H1 (cell line): Measurements from ENCODE around the gene TNPO2. TPM values are rescaled to one million over a fixed set of nuclear protein-coding genes. Genes with fewer than 3 reads are reported as not detected.
A peak's percentile ranks its signal among the peaks of the same experiment; 100 is the strongest.

Source experiments
- CTCF ChIA-PET: fragments of 300-600 bp; sonication (Branson Sonifier 250); formaldehyde crosslinking; loops from one replicate; lab custom pipeline; 2021; ENCODE audit not compliant: partially characterized antibody; lab: Charles Lee
- POLR2A ChIA-PET: fragments of 300-600 bp; sonication (Branson Sonifier 250); formaldehyde crosslinking; loops from one replicate; lab custom pipeline; 2021; ENCODE audit warnings: inconsistent platforms; ENCODE audit not compliant: partially characterized antibody; lab: Charles Lee
- DNase-seq, 2 experiments: peaks; one replicate each; pipeline versions ENCODE4 v3.0.0 to v3.0.0-alpha.2; 2010 to 2022; ENCODE audit warnings: low spot score in 2 of 2, low read depth in 1 of 2, mixed read lengths in 1 of 2
- FAIRE-seq: peaks from 2 replicates; lab custom pipeline; 2011; peaks lifted over from hg19 to GRCh38; lab: Jason Lieb, UNC
- H2AFZ ChIP-seq: 2 replicates; pipeline ENCODE4 v1.8.1; 2012; ENCODE audit warnings: low read length, inconsistent platforms
- H2AK5ac ChIP-seq: 2 replicates; pipeline ENCODE4 v1.6.1; 2013; ENCODE audit warnings: low read depth, low read length
- H2BK120ac ChIP-seq: replicated peaks from 2 replicates; pipeline ENCODE3; 2013; ENCODE audit warnings: low read depth, low read length, inconsistent platforms
- H2BK12ac ChIP-seq: 2 replicates; pipeline ENCODE4 v1.6.1; 2013; ENCODE audit warnings: low read depth, low read length
- H2BK15ac ChIP-seq: 2 replicates; pipeline ENCODE4 v1.6.1; 2013; ENCODE audit warnings: low read length
- H2BK20ac ChIP-seq: 2 replicates; pipeline ENCODE4 v1.6.1; 2013; ENCODE audit warnings: low read length
- H2BK5ac ChIP-seq: 2 replicates; pipeline ENCODE4 v1.6.1; 2013; ENCODE audit warnings: low read depth, low read length
- H3K14ac ChIP-seq: 2 replicates; pipeline ENCODE4 v1.6.1; 2013; ENCODE audit warnings: inconsistent platforms; ENCODE audit not compliant: insufficient read length
- H3K18ac ChIP-seq: 2 replicates; pipeline ENCODE4 v1.6.1; 2013; ENCODE audit warnings: low read length; ENCODE audit errors: extremely low read depth
- H3K23ac ChIP-seq: 2 replicates; pipeline ENCODE4 v1.6.1; 2013; ENCODE audit warnings: inconsistent platforms; ENCODE audit not compliant: insufficient read length
- H3K23me2 ChIP-seq: 2 replicates; pipeline ENCODE4 v1.6.1; 2013; ENCODE audit warnings: low read depth, low read length
- H3K27ac ChIP-seq: 2 replicates; pipeline ENCODE4 v1.6.1; 2011; ENCODE audit warnings: low read depth, low read length, inconsistent platforms
- H3K27me3 ChIP-seq, 4 experiments: replicated peaks in 1 of 4; 1 replicate in 1 of 4; 2 replicates in 3 of 4; pipeline versions ENCODE4 v1.6.1 to v1.8.1; 2011 to 2013; ENCODE audit warnings: low read length in 3 of 4, mild to moderate bottlenecking in 3 of 4, inconsistent platforms in 2 of 4, mixed read lengths in 2 of 4, moderate library complexity in 1 of 4; ENCODE audit not compliant: control insufficient read depth in 3 of 4, insufficient read depth in 3 of 4; ENCODE audit errors: extremely low read depth in 1 of 4
- H3K36me3 ChIP-seq, 4 experiments: 2 replicates each; pipeline versions ENCODE4 v1.6.1 to v1.8.1; 2011 to 2013; ENCODE audit warnings: mild to moderate bottlenecking in 4 of 4, low read length in 3 of 4, moderate library complexity in 2 of 4, control low read depth in 1 of 4, inconsistent platforms in 1 of 4; ENCODE audit not compliant: insufficient read depth in 4 of 4, control insufficient read depth in 2 of 4
- H3K4ac ChIP-seq: replicated peaks from 2 replicates; pipeline ENCODE3; 2013; ENCODE audit warnings: low read length, low read depth, mixed read lengths, inconsistent platforms; ENCODE audit not compliant: insufficient read length
- H3K4me1 ChIP-seq, 4 experiments: replicated peaks in 1 of 4; 1 replicate in 1 of 4; 2 replicates in 3 of 4; pipeline versions ENCODE4 v1.6.1 to v1.8.1; 2011 to 2013; ENCODE audit warnings: low read length in 3 of 4, inconsistent platforms in 2 of 4, mixed read lengths in 1 of 4; ENCODE audit not compliant: insufficient read depth in 4 of 4, control insufficient read depth in 3 of 4
- H3K4me2 ChIP-seq, 2 experiments: 2 replicates each; pipeline versions ENCODE4 v1.6.1 to v1.8.1; 2011 to 2013; ENCODE audit warnings: low read depth in 2 of 2, low read length in 2 of 2, control low read depth in 1 of 2, inconsistent platforms in 1 of 2, mild to moderate bottlenecking in 1 of 2; ENCODE audit not compliant: insufficient read depth in 1 of 2
- H3K4me3 ChIP-seq, 4 experiments: fragments of 200-600, 300-600 bp in 1 of 4; sonication (generic), shearing (Covaris generic), sonication (Bioruptor Twin) in 1 of 4; 2 replicates each; pipeline versions ENCODE4 v1.5.1 to v1.8.1; 2011 to 2016; ENCODE audit warnings: low read length in 4 of 4, low read depth in 3 of 4, control low read depth in 2 of 4, inconsistent platforms in 2 of 4, mild to moderate bottlenecking in 2 of 4, mixed read lengths in 1 of 4, moderate library complexity in 1 of 4; ENCODE audit not compliant: insufficient read depth in 2 of 4; ENCODE audit errors: extremely low read depth in 1 of 4
- H3K56ac ChIP-seq: replicated peaks from 2 replicates; pipeline ENCODE3; 2013; ENCODE audit warnings: low read depth, mild to moderate bottlenecking, mixed read lengths, low read length, inconsistent platforms; ENCODE audit not compliant: insufficient read length
- H3K79me1 ChIP-seq: 2 replicates; pipeline ENCODE4 v1.6.1; 2013; ENCODE audit warnings: low read depth, low read length, control low read depth
- H3K79me2 ChIP-seq, 2 experiments: 2 replicates each; pipeline versions ENCODE4 v1.6.1 to v1.8.1; 2012 to 2013; ENCODE audit warnings: low read length in 2 of 2, mild to moderate bottlenecking in 2 of 2, inconsistent platforms in 1 of 2; ENCODE audit not compliant: insufficient read depth in 2 of 2, control insufficient read depth in 1 of 2
- H3K9ac ChIP-seq, 4 experiments: replicated peaks in 1 of 4; 1 replicate in 1 of 4; 2 replicates in 3 of 4; pipeline versions ENCODE4 v1.6.1 to v1.8.1; 2011 to 2013; ENCODE audit warnings: low read depth in 3 of 4, low read length in 3 of 4, control low read depth in 2 of 4, mild to moderate bottlenecking in 2 of 4, moderate library complexity in 2 of 4, inconsistent platforms in 1 of 4; ENCODE audit errors: extremely low read depth in 1 of 4
- H3K9me3 ChIP-seq, 2 experiments: 2 replicates each; pipeline versions ENCODE4 v1.6.1 to v1.8.1; 2012 to 2013; ENCODE audit warnings: mild to moderate bottlenecking in 2 of 2, moderate library complexity in 2 of 2, control low read depth in 1 of 2, inconsistent platforms in 1 of 2, low read depth in 1 of 2, low read length in 1 of 2, mixed read lengths in 1 of 2; ENCODE audit not compliant: insufficient read depth in 2 of 2
- H4K20me1 ChIP-seq, 2 experiments: replicated peaks in 1 of 2; 2 replicates each; pipeline versions ENCODE3 to v1.8.1; 2011 to 2013; ENCODE audit warnings: inconsistent platforms in 2 of 2, low read length in 2 of 2, mild to moderate bottlenecking in 1 of 2; ENCODE audit not compliant: insufficient read depth in 2 of 2, control insufficient read depth in 1 of 2
- H4K5ac ChIP-seq: 2 replicates; pipeline ENCODE4 v1.6.1; 2013; ENCODE audit warnings: low read length, low read depth, mixed read lengths, inconsistent platforms; ENCODE audit not compliant: insufficient read length
- H4K8ac ChIP-seq: 2 replicates; pipeline ENCODE4 v1.8.0; 2013; ENCODE audit warnings: mild to moderate bottlenecking, moderate library complexity, low read length, inconsistent platforms; ENCODE audit not compliant: insufficient read depth; ENCODE audit errors: extremely low read depth
- H4K91ac ChIP-seq: replicated peaks from 2 replicates; pipeline ENCODE3; 2013; ENCODE audit warnings: low read length, mixed read lengths, inconsistent platforms; ENCODE audit not compliant: insufficient read length
- JUN ChIP-seq: IDR thresholded peaks from 2 replicates; pipeline ENCODE4 v1.6.1; 2011; ENCODE audit warnings: low read depth, mild to moderate bottlenecking, improper control_type of control experiment, low read length
- SAP30 ChIP-seq: fragments of 300-600 bp; sonication (generic); IDR thresholded peaks from 2 replicates; pipeline ENCODE4 v1.7.1; 2012; ENCODE audit warnings: low read length, moderate library complexity, mild to moderate bottlenecking, inconsistent platforms; ENCODE audit not compliant: insufficient read depth, insufficient replicate concordance
- SIN3A ChIP-seq, 2 experiments: IDR thresholded peaks in 1 of 2; conservative IDR thresholded peaks in 1 of 2; 2 replicates each; pipeline ENCODE4 v1.6.1; 2011 to 2012; ENCODE audit warnings: low read length in 2 of 2, improper control_type of control experiment in 1 of 2, low read depth in 1 of 2, mild to moderate bottlenecking in 1 of 2
- WGBS, 2 experiments: shearing (Covaris generic) in 1 of 2; methylation state at CpG; one replicate each; pipeline versions ENCODE4 v1.1.6 to v1.1.7; 2013 to 2015; ENCODE audit warnings: low lambda C conversion rate in 2 of 2, mixed read lengths in 2 of 2, inconsistent platforms in 1 of 2, low coverage in 1 of 2, missing lambda C conversion rate in 1 of 2; ENCODE audit not compliant: insufficient replicate concordance in 2 of 2, insufficient coverage in 1 of 2, insufficient read length in 1 of 2; ENCODE audit errors: extremely low coverage in 1 of 2, missing lambda C conversion rate in 1 of 2; 5-methylcytosine and 5-hydroxymethylcytosine counted together
- polyA plus RNA-seq, 7 experiments: library from polyadenylated mRNA; depleted of rRNA in 3 of 7; stranded (reverse) in 5 of 7; unstranded in 2 of 7; fragments of >200 nt in 5 of 7; fragments of 200-250 nt in 2 of 7; gene quantifications; 1 replicate in 5 of 7; 2 replicates in 1 of 7; 4 replicates in 1 of 7; pipeline versions ENCODE4 v1.2.1 to v1.2.3, GENCODE V29; 2011 to 2013; ENCODE audit warnings: missing spikeins in 2 of 7, mixed read lengths in 2 of 7
- total RNA-seq: library from RNA; stranded (reverse); fragmentation: NEBNext Ultra II Directional; extraction: Animal tissue kit (Norgen Biotek cat#: 25700); gene quantifications from 2 replicates; pipeline ENCODE4 v1.2.1, GENCODE V29; 2021

Gene TNPO2
- total and polyA plus RNA-seq, 2 of the 8 experiments (the other 6 are each of a cell fraction or from before 2014, with no cell fraction given) = 112 to 121 TPM

GRCh38 chr19:12754465-12755196, 30.9 kb upstream of the TNPO2 start:
- Histone ChIP-seq H3K9me3 (no peaks in the 10 kb centered on the region), H3K36me3 (no peaks in the 10 kb centered on the region; a peak in 1 of 8 replicates), H3K4me2 (no peak overlapping the region), H2BK5ac (no peak overlapping the region), H4K5ac (no peak overlapping the region), H3K27me3 (no peaks in the 10 kb centered on the region; a peak in 3 of 7 replicates), H2AK5ac (no peak overlapping the region), H3K27ac (no peak overlapping the region), H2BK12ac (no peak overlapping the region), H3K4me3 (no peak overlapping the region), H3K23ac (no peak overlapping the region), H3K18ac (no peak overlapping the region), H2BK120ac (no peak overlapping the region), H3K23me2 (peaks cover 10% of the 10 kb centered on the region), H3K4ac (no peak overlapping the region), H2BK15ac (no peak overlapping the region), H3K14ac (no peak overlapping the region), H3K79me1 (no peaks in the 10 kb centered on the region), H3K56ac (no peak overlapping the region), H4K20me1 (no peaks in the 10 kb centered on the region), H3K4me1 (peaks cover 0 to 11% (median 8%) of the 10 kb centered on the region in 4 experiments; a peak in 6 of 7 replicates), H3K79me2 (no peaks in the 10 kb centered on the region), H4K91ac (no peak overlapping the region), H2BK20ac (no peak overlapping the region), H2AFZ (no peak overlapping the region), H4K8ac (peak overlapping the region; percentile 57; the same call in 1 of the 2 replicates), H3K9ac (no peak overlapping the region)
- 91% methylated on average over 45 of the region's 50 CpGs; no CpG with 5 or more reads in 1 of the 2 experiments for WGBS, 2 experiments
- ChIA-PET POLR2A (interaction anchor here (0.9 to 8.1 kb wide), 11 partner anchors 9 to 73 kb away, joined by 3 to 70 read pairs (median 7); partner anchors contain the start of genes DHPS, GET3, TNPO2 and TRIR), CTCF (interaction anchor here (0.7 to 17.5 kb wide), 13 partner anchors 10 to 132 kb away, joined by 3 to 288 read pairs (median 4); partner anchors contain the start of genes GET3, JUNB, KLF1 and PRDX2)
- TF ChIP-seq SIN3A (conservative IDR thresholded peaks at IDR 0.05 in 1 of 2, IDR thresholded peaks at IDR 0.05 in 1 of 2; ENCODE audit: low read depth in 1 of 2, low read length in 2 of 2) = no peak
- no peak for TF ChIP-seq SAP30
- TF ChIP-seq JUN = no peak
- FAIRE-seq = no peak
- no peak for DNase-seq
